ENCODE data around the gene LRMDA.

Gene LRMDA

DNA sequence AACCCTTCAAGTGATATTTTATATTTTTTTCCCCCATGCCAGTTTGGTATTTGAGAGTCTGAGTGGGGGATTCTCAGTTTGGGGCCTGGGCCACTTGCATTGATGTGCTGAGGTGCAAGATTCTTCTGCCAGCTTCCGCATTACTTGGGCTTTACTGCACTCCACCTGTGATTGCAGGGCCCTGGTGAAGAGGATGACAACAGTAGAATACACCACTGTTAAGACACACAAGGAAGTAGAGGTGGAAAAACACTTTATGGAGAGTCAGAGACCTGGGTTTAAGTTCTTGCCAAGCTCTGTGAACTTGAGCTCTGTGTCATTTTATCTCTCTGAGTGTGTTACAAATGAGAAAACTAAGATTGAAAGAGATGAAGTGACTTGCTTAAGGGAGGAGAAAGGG, 209.4 kb downstream of the LRMDA start:
- DNase-seq (ENCODE audit: low read depth, low spot score), result no peak

DNA sequence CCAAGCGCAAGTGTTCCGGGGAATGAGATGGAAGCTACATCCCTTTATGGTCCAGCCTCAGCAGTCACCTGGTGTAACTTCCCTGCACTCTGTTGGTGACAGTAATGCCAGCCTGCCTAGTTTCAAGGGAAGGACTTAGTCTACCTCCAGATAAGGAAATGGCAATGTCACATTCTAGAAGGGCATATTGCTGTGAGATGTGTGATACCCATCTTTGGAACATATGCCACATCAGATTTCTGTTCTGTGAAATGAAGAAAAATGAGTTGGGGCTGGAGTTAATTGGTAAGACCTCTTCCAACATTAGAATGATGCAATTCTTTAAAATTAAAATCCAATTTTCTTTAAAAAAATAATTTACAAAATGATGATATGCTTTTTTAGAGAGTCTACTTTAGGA, 212.0 kb downstream of the LRMDA start:
- no peak for DNase-seq (ENCODE audit: low read depth, low spot score)

DNA sequence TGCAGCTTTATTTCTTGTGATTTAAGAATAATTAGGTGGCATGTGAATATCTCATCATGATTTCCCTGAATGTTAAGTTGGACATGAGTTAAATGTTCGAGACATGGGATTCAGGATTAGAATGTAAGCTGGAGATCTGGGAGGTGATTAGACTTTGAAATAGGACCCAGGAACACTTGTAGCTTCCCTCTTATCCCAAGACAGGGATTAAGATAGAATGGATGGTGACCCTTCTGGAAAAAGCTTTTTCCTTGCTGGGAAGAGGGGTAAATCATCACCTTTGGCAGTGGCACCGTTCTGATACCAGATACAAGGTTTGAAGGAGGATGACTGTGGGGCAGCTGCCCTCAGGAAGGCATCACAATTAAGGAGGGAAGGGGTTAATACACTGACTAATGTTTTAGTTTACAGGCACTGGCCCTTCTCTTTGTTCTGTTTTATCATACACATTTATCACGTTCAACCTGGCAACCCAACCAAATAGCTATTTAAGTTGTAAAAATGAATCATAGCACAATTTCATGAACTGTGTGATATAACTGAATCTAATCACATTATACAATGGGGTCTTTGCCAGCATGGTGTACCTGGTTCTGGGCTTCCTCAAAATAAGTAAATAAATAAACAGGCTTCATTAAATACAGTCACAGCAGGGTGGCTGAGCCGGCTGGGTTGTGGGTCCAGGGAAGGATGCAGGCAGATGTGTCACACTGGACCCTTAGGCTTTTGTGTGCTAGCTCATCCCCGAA, 212.7 kb downstream of the LRMDA start:
- no peak for DNase-seq (ENCODE audit: low read depth, low spot score)

DNA sequence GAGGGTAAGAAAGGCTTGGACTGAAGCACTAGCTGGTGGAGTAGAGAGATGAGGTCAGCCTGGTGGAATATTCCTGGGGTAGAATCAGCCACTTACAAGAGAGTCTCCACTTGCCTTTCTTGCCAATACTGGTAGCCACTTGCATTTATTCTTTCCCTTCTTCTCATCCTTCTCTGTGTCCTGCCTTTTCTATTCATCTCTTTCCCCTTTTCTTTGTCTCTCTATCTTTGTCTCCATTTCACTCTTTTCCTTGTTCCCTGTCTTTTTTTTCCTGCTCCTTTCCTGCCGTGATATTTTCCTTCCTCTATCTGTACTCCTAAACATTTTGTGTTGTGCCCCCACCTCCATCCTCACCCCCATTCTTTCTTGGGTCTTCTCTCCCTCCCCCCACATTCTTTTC, 214.3 kb downstream of the LRMDA start:
- no peak for DNase-seq (ENCODE audit: low read depth, low spot score)

DNA sequence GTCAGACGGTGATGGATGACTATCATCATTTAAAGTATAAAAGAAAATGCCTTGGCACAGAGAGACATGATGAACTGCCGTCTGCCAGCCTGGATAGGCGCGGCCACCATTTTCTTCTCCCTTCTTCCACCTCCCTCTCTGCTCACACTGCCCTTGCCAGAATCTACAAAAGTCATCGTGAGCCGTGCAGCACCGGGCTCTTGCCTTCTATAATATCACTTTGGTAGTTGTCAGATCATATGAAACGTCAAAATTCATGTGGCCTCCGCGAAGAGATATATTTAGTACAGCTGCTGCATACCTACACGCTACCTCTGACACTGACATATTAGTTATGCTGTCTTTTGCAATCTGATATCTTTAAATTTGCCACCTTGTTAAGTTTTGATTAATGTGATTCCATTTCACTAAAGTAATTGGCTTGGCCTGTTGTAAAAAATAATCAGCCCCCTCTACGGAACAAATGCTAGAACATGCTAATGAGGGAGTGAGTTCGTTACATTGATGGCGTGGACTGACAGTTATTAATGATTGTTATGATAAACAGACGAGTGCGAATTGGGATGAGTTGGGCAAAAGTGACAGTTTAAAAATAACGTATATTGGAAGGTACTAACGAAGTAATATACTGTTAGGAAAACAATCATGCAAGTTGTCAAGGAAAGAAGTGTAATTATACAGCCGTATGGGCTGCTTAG, 214.9 kb downstream of the LRMDA start:
- DNase-seq (ENCODE audit: low read depth, low spot score), result no peak

DNA sequence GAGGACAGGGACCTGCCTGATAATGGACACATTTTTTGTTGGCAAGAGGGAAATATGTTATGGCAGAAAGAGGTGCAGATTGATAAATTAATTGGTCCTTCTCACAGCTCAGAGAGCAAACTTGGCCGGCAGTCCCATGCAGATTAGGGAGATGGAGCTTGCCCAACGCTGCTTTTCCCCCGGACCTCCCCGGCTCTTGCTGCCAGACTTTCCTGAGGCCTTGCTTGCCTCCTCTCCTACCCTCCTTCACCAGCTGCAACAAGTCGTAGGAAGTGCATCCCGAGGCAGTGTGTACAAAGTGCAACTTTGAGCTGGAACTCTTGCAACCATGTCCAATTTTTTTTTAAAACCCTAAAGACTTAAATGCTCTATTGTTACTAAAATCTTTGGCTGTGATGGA, 215.5 kb downstream of the LRMDA start:
- no peak for DNase-seq (ENCODE audit: low read depth, low spot score)

- DNase-seq (ENCODE audit: low read depth, low spot score), result no peak
These were observed 216.3 kb downstream of the LRMDA start for GRCh38 chr10:75647675-75648074.

DNA sequence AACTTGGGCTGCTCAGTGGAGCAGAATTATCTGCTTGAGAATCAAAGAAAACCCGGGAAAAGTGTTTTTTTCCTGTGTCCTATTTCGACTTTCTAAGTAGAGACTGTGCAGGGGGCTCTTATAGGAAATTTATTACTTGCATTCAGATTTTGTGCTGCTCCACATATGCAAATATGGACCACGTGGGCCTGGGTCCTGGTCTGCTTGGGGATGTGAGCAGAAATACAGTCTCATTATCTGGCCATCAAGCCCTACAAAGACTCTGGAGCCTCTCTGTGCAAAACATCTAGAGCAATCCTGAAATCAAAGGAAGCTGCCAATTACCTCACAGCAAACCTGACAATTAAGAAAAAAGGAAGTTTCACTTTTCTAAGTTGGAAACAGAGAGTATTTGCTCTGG, 216.9 kb downstream of the LRMDA start:
- no peak for DNase-seq (ENCODE audit: low read depth, low spot score)

DNA sequence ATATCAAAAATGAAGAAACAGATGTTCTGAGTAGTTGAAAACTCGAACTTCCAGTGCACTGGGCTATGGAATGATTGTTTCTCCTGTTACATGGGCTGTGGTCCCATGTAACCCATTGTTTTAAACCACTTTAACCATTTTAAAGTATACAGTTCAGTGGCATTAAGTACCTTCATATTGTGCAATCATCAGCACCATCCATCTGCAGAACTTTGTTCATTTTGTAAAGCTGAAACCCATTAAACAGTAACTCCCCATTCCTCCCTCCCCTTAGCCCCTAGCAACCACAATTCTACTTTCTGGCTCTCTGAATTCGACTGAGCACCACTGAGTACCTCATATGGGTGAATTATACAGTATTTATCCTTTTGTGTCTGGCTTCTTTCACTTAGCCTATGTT, 217.4 kb downstream of the LRMDA start:
- DNase-seq (ENCODE audit: low read depth, low spot score), result no peak

GRCh38 chr10:75649466-75649865, 218.0 kb downstream of the LRMDA start:
- no peak for DNase-seq (ENCODE audit: low read depth, low spot score)

- no peak for DNase-seq (ENCODE audit: low read depth, low spot score)
These were observed 219.2 kb downstream of the LRMDA start for GRCh38 chr10:75650648-75651047.

GRCh38 chr10:75651417-75651816, 220.0 kb downstream of the LRMDA start:
- DNase-seq (ENCODE audit: low read depth, low spot score), result peak; percentile 29

GRCh38 chr10:75652146-75652740, 220.8 kb downstream of the LRMDA start:
- DNase-seq (ENCODE audit: low read depth, low spot score), result no peak

GRCh38 chr10:75653761-75654160, 222.3 kb downstream of the LRMDA start:
- no peak for DNase-seq (ENCODE audit: low read depth, low spot score)

GRCh38 chr10:75654171-75654771, 222.8 kb downstream of the LRMDA start:
- no peak for DNase-seq (ENCODE audit: low read depth, low spot score)

DNA sequence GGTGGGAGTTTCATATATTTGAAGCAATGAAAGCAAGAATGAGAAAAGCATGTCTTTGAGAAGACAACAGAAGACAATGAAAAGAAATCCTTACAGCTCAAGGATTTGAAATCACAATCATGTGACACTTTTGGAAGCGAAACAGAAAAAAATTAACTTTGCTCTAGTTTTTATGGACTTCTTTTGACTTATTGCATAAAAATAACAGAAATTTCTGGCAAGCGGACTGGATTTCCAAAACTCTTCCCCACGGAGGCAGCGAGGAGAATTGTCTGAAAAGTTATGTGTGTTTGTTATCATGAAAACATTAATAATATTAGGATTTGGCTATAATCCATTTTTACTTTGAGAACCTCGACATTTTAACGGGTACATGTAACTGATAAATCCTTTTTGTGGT, 223.3 kb downstream of the LRMDA start:
- no peak for DNase-seq (ENCODE audit: low read depth, low spot score)

- no peak for DNase-seq (ENCODE audit: low read depth, low spot score)
These were observed 224.5 kb downstream of the LRMDA start for GRCh38 chr10:75655791-75656451.

DNA sequence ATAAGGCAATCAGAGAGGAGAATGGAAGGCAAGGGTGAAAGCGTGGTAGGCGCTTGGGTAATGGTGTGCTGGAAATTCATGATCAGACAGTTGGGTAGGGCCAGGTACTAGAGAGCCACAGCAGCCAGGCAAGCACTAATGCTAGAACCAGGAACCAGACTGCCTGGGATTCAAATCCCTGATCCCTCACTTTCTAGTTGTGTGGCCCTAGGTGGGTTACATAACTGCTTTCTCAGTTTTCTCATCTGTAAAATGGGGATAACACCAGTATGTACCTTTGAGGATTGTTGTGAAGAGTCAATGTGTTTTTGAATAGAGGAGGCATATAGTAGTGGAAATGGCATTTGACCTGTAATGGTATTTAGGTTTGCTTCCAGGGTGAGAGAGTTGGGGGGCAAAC, 225.9 kb downstream of the LRMDA start:
- no peak for DNase-seq (ENCODE audit: low read depth, low spot score)

DNA sequence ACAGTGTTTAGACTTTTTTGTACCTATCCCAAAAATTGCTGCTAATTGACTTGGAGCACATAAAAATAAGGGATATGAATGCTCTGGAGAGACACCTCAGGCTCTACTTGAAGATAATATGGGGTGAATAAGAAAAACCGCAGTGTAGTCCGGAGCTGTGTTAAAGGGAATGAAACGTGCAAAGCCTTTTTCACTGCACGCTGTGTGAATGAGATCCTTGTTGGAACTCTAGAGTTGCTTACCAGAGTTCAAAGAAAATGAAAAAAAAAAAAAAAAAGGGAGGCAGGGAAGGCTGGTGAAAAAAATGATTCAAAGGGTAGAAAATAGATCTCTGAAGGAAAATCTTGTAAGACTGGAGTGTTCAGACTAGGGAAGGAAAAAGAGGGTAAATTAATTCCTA, 226.6 kb downstream of the LRMDA start:
- DNase-seq (ENCODE audit: low read depth, low spot score), result no peak

GRCh38 chr10:75658496-75658895, 227.1 kb downstream of the LRMDA start:
- DNase-seq (ENCODE audit: low read depth, low spot score), result no peak

- no peak for DNase-seq (ENCODE audit: low read depth, low spot score)
These were observed 227.5 kb downstream of the LRMDA start for GRCh38 chr10:75658915-75659314.

- peak; percentile 30 for DNase-seq (ENCODE audit: low read depth, low spot score)
These were observed 229.4 kb downstream of the LRMDA start for GRCh38 chr10:75660823-75661222.
